ENCODE measurements around the gene DNAJC16. TPM values are rescaled to one million over a fixed set of nuclear protein-coding genes. Genes with fewer than 3 reads are reported as not detected.

DNAJC16 gene
- total RNA-seq, 1 experiment from 2014 or later, result 20.7 TPM

- Histone ChIP-seq H2BK15ac (ENCODE audit: low read depth, low read length) (no peak overlapping the region), H3K4me2 (ENCODE audit: insufficient read depth, insufficient read length, low read length) (no peak overlapping the region), H3T11ph (ENCODE audit: low read length) (no peak overlapping the region), H3K9ac (ENCODE audit: extremely low read depth, insufficient read length, low read length) (no peak overlapping the region), H2BK120ac (ENCODE audit: low read depth, low read length, poor library complexity, severe bottlenecking) (no peak overlapping the region), H2BK5ac (ENCODE audit: insufficient read length, low read length) (no peak overlapping the region), H3K9me3 (ENCODE audit: control insufficient read depth, low read depth, low read length) (no peaks in the 10 kb centered on the region), H2BK20ac (ENCODE audit: low read depth, low read length, poor library complexity, severe bottlenecking) (no peak overlapping the region), H2BK12ac (ENCODE audit: insufficient read length, low read depth, low read length) (no peak overlapping the region), H3K79me2 (ENCODE audit: insufficient read depth, low read length) (peaks cover 40% of the 10 kb centered on the region; the same call in 1 of the 2 replicates), H3K56ac (ENCODE audit: insufficient read length, low read depth, low read length) (no peak overlapping the region), H3K4me1 (ENCODE audit: insufficient read depth, low read length) (no peaks in the 10 kb centered on the region; the same call in 1 of the 2 replicates), H2AK5ac (ENCODE audit: insufficient read length, low read length) (no peak overlapping the region), H4K91ac (ENCODE audit: insufficient read length, low read depth, low read length) (no peak overlapping the region), H4K20me1 (ENCODE audit: control insufficient read depth, insufficient read depth, insufficient read length) (no peaks in the 10 kb centered on the region), H3K18ac (ENCODE audit: insufficient read length, low read depth, low read length) (no peak overlapping the region), H3K4ac (ENCODE audit: low read depth, low read length) (no peak overlapping the region), H2AFZ (ENCODE audit: low read length) (no peak overlapping the region), H4K5ac (ENCODE audit: insufficient read length, low read depth, low read length) (no peak overlapping the region), H3K14ac (ENCODE audit: insufficient read depth, low read length) (no peak overlapping the region), H3K27ac (ENCODE audit: insufficient read length, low read depth, low read length) (no peak overlapping the region), H3K79me1 (ENCODE audit: insufficient read depth, low read depth, low read length, poor library complexity, severe bottlenecking) (peaks cover 6% of the 10 kb centered on the region), H4K8ac (replicated peaks; ENCODE audit: insufficient read length, low read depth, low read length) (no peak overlapping the region), H3K23me2 (ENCODE audit: insufficient read length, low read depth, low read length, poor library complexity, severe bottlenecking) (no peaks in the 10 kb centered on the region), H3K23ac (ENCODE audit: insufficient read length, low read depth, low read length) (no peak overlapping the region), H3K27me3 (ENCODE audit: insufficient read depth, low read length) (no peaks in the 10 kb centered on the region)
- TF ChIP-seq CTCF (conservative IDR thresholded peaks at IDR 0.05), result no peak
- Mint-ChIP-seq H3K4me3 (no peak overlapping the region), H3K4me1 (peaks cover 11 to 16% of the 10 kb centered on the region in 2 experiments), H3K27me3 (ENCODE audit: low read depth) (no peaks in the 10 kb centered on the region), H3K9me3 (no peaks in the 10 kb centered on the region), H3K27ac (no peak overlapping the region), H3K36me3 (ENCODE audit: insufficient read depth in 1 of 3, low read depth in 3 of 3) (peaks cover 12 to 23% (median 21%) of the 10 kb centered on the region in 3 experiments)
- WGBS (ENCODE audit: extremely low coverage, insufficient read length, low lambda C conversion rate), result no CpG with 5 or more reads among the region's 6 CpGs
- no peak for DNase-seq
These were observed 96.8 kb downstream of the DNAJC16 start for GRCh38 chr1:15623435-15623834.

All from H9 (cell line).